Hippocampal formation (tissue), 2 donors: ENCODE measurements around the gene CAMKMT.
"Not testable (repeated sequence)": the region's sequence is repeated elsewhere in the genome, so short reads cannot be mapped to it uniquely, and the experiment has no call there.

Source experiments
- DNase-seq, 2 donors: peaks; one replicate each; lab custom pipeline; 2025; lab: John Stamatoyannopoulos, UW

CAMKMT gene

DNA sequence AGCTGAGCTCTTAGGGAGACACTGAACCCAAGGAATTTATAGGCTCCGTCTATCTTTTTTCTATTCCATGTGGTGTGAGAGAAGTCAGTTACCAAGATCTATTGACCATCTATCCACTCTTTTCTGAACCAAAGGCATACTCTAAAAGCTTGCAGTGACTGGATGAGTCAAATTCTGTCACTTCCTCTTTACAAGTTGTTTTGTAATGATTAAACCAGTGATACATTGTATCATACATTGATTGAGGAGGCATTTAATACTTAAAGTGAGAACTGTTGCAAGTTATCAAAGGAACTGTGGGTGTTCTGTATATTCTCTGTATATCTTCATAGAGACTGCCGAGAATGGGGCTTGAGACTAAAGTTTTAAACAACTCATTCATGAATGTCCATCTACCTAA is 188.8 kb downstream of the CAMKMT start:
- DNase-seq: no peak

DNA sequence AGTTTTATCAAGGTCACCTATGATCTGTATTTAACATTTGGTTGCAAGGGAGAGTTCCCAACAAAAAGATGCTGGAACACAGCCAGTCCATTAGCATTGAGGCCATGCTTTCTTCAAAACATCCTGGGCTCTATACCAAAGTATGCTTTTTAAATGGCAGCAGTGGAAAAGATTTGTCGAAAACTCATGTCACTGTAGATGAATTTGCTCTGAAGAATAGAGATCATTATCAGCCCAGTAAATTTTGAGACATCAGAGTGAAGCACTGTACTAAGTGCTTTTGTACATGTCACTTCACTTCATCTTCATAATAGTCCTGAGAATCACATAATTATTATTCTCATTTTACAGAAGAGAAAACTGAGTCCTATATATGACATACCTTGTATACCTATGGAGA is 189.8 kb downstream of the CAMKMT start:
- DNase-seq: no peak

DNA sequence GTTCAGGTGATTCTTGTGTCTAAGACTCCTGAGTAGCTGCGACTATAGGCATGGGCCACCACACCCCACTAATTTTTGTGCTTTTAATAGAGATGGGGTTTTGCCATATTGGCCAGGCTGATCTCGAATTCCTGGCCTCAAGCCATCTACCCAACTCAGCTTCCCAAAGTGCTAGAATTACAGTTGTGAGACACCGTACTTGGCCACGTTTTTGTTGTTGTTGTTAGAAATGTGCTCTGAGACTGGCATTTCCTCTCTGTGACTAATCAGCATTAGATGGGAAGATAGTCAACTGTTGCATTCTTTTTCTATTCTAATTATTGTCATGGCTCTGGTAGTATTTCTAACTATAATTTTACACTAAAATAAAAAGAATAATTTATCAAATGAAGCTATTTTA is 191.7 kb downstream of the CAMKMT start:
- DNase-seq: no peak

DNA sequence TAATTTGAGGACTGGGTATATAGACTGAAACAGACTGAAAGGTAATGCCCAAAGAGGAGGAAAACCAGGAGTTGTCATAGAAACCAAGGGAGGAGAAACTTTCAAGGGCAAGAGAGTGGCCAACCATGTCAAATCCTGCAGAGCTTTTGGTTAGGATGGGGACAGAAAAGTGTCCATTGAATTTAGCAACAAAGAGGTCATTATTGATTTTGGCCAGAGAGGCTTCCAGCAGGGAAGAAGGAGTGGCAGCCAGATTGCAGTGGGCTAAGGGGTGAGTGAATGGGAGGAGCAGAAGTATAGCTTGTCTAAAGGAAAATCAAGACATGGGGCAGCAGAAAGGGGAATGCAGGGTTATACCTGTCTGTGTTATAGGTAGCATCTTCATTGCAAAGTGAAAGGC is 194.0 kb downstream of the CAMKMT start:
- DNase-seq: no peak

DNA sequence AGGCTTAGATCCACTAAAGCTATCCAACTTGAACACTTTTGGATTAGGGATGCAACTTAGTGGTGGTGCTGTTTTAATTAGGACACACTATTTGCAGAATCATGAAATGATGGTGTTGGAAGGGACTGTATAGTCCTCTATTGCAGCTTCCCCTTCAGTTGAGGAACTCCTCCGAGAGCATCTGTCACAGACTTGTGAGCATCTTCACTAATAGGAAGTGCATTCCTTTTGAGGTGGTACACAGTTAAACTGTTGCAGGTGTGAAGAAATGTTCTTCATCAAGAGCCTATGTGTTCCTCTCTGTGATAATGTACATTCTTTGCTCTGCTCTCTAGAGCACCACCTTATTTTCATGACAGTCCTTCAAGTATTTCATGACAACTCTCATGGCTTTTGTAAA is 197.4 kb downstream of the CAMKMT start:
- DNase-seq: no peak

DNA sequence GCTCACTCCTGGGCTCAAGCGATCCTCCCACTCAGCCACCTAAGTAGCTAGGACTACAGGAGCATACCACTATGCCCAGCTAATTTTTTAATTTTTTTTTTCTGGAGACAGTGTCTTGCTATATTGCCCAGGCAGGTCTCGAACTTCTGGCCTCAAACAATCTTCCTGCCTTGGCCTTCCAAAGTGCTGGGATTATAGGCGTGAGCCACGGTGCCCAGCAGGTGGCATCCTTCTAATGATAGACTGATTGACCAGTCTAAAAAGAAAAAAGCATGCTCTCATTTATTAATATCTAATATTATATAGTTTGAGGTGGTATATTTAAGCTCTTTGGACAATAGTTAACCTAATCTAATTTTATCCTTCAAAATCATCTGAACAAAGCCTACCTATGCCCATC is 198.6 kb downstream of the CAMKMT start:
- DNase-seq: no peak

DNA sequence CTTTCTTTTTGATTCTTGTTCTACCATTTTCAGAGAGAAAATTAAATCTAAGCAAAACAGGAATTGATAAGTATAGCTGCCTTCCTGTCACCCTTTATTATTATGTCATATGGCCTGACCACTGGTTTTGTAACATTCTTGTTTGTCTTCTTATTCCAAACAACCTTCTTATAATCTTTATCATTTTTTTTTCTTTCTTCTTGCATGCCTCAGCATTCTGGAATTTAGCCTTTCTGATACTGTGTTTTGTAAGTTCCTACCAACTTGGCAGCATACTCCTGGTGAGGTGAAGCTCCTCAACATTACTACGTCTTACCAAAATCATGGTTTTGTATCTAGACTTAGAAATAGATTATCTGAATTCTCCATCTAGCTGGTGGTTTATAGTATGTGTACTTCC is 199.2 kb downstream of the CAMKMT start:
- no peak for DNase-seq

DNA sequence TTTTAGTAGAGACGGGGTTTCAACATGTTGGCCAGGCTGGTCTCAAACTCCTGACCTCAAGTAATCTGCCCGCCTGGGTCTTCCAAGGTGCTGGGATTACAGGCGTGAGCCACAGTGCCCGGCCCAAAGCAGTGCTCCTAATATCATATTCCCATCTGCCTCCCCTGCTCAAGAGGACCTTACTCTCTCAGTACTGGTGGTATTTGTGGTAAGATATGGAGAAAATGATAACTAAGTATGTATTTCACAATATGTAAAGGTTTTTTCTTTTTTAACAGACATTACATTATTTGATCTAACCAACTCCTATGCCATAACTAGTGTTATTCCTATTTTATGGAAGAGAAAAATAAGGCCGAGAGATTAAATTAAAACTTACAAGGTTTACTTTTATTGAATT is 201.0 kb downstream of the CAMKMT start:
- DNase-seq: no peak

DNA sequence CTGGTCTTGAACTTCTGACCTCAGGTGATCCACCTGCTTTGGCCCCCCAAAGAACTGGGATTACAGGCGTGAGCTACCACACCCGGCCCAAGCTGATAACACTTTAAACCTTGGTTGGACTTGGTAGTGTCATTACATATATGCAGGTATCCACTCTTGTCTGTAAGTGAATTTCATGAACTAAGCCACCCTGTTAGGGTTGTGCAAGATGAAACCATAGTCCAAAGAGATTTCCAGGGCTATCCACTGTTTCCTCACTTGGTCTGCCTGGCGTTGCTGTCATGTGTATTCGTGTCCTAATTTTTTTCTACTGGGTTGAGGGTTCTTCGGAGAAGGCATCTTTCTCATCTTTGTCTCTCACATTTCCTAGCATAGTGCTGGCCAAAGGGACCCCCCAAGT is 203.0 kb downstream of the CAMKMT start:
- DNase-seq: no peak

DNA sequence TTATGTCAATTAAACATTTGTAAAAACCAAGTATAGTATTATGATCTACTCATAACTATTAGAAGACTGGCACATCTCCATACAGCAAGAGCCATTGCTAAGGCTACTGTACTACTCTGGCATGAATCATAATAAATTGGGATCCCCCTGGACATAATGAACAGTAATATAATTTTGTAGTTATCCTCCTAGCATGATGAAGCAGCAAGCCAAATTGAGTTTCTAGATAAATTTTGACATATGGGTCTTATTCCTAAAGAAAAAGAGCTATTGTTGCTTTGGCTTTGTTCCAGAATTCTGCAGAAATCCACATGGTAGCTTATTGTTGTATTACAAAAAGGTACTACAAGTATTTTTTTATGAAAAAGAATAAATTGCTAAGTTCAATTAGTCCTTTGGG is 204.3 kb downstream of the CAMKMT start:
- no peak for DNase-seq

DNA sequence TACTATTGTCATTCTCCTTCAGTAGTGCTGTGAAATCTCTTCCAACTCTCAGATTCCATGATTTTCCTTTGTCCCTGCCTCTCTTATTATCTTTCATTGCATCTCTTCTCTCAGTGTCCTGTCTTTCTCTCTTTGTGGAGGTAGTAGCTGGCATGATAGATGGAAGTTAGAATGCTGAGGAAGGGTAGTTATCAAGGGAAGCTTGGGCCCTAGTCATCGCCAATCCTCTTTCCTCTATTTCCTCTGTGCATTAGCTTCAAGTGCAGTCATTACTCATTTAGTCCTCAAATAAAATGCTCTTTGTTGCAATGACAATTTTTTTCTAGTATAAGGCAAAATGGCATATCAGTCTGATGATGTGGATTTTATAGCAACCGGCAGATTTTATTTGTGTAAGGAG is 207.7 kb downstream of the CAMKMT start:
- no peak for DNase-seq

DNA sequence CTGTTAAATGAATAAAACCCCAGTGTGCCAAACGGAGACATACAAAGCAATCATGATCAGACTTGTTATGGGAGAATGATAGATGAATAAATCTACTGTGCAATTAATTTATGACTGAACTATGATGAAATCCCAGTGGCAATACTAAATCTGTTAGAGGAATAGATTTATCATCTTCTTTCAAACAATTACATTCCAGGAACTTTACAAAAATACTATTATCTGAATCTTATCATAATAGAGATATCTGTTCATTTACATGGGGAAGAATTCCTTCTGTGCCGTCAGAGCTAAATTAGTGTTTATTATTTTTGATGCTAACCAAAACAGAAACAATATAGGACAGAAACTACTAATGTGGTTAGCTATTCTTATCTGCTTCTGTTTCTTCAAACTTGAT is 208.5 kb downstream of the CAMKMT start:
- DNase-seq: no peak

DNA sequence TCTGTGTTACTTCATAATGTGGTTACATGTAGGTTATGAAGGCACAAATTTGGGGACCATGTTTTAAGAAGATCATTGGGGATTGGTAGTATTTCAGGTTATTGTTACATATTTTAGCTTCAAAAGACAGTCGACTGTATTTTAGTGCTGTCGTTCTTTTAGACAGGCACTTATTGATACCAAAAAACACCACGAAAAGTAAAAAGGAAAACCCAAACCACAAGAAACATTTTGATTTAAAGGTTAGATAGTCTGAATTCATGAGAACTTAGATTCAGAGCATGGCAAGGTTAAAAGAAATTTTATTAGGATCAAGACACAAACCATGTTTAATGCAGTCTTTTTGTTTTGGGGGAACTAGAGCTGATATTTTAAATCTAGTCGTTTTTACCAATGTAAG is 209.0 kb downstream of the CAMKMT start:
- DNase-seq: no peak

DNA sequence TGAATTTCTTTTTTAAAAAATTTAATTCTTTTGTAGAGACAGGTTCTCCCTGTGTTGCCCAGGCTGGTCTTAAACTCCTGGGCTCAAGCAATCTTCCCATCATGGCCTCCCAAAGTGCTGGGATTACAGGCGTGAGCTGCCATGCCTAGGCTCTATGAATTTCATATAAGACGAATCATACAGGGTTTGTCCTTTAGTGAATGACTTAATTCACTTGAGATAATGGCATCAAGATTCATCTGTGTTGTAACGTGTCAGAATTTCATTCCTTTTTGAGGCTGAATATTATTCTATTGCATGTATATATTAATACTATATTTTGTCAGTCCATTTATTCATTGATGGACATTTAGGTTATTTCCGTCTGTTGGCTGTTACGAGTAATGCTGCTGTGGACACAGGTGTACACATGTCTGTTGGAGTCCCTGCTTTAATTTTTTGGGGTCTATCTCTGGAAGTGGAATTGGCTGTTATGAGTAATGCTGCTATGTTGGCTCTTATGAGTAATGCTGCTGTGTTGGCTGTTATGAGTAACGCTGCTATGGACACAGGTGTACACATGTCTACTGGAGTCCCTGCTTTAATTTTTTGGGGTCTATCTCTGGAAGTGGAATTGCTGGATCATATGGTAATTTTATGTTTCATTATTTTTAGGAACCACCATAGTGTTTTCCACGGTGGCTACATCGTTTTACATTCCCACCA is 210.6 kb downstream of the CAMKMT start:
- no peak for DNase-seq

DNA sequence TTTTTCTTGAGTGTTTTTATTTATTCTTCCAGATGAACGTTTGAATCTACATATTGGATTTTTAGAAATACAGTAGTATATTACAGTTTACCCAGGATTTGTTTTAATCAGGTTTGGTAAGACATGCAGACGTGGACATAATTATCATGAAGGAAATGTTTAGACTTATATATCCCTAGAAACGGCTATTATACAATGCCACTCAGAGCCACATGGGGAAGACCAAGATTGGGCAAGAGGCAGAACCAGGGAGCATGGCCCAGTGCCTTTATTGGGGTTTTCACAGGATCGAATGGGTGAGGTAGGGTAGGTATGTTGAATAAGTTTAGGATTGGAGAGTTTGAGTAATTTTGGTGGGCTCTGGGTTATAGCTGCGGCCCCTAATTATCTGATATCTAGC is 212.2 kb downstream of the CAMKMT start:
- no peak for DNase-seq

DNA sequence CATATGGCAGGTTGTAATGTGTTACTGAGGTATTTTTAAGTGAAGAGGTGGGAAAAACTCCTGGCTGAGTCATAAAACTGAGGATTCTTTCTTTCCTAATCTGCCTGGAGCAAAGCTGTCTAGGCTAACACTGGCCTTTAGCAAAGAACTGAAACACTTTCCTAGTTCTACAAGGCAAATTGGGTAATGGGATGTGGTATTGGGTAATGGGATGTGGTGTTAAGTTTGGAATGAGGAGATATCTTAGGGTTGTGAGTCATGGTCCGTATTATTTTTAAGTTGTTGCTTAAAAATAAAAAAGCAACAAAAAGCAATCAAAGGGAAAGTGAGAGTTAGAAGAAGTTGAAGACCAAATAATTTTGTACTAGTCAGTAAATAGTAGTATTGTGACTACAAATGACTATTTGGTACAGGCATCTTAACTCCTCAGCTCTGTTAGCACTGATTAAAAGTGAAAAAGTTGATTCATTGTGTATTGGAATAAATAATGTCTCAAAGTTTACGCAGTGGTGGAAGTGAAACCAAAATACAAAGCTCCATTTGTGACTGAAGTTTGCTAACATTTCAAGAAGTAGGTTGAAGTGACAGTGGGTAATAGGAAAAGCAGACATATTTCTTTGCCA is 216.8 kb downstream of the CAMKMT start:
- DNase-seq: no peak

DNA sequence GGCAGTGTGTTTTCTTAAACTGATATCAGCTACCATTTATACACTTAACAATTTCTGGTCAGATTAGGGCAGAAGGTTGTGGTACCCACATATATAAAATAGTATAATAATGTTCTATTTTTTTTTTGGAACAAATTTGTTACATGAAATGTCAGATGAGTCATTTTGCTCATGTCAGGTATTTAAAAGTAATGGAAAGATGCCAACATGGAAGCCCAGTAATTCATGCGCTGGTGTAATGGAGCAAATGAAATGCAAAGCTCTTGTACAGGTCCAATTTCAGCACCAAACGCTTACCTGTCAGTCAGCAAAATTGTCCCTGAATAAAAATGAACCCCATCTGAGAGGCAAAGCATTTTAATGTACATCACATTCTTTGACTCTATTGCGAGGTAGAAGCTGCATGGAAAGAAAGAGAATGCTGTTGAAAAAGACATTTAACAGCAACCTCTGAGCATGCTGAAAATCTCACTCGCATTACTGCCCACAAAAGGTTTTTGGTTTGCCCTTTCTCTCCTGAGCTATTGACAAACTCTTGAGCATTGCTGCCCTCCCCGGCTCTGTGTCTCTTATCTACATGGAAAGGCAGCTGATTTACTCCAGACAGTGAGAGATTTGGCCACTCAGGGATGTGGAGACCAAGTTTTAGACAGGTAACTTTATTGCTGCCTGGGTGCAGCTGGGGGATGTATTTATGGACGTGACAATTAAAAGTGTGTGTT is 217.5 kb downstream of the CAMKMT start:
- DNase-seq: no peak

DNA sequence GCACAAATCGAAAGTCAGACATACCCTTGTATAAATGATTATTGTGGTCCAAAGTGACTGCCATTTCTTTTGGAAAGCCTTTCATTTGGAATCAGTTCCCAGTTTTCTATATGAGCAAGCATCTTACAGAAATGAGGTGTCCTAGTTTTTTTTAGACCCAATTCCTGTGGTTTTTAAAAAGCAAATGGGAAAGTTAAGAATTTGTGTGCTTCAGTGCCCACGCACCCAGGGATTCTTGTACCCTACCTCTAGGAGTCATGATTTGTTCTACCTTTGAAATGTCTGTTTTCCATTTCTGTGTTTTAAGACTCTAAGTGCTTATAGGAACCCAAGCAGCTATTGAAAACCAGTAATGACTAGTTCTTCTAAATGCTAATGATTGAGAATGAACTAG is 218.1 kb downstream of the CAMKMT start:
- no peak for DNase-seq

DNA sequence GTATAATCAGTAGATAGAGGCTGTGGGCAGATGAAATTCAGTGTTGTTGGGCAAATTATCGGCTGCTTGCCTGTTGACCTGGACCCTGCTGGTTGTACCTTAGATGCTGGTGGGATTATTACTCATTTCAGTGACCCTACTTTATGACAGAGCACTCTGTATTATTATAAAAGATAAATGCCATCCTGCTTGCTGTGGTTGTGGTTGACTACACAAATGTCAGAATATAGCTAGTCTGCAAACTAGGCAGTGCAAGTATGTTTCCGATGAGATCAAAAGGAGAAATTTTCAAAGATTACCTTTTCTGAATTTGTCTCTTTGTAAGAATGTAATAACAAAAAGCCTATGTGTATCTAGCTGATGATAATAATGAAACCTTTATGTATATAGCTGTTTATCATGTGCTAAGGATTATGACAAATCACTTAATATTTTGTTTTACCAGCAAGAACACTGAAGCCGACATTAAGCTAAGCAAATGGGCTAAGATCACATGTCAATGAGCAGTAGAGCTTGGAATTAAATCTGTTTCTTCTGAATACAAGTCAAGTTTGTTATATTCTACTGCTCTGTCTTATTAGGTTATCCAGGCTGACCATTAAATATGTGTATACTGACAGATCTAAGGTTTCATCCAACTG is 219.2 kb downstream of the CAMKMT start:
- no peak for DNase-seq

DNA sequence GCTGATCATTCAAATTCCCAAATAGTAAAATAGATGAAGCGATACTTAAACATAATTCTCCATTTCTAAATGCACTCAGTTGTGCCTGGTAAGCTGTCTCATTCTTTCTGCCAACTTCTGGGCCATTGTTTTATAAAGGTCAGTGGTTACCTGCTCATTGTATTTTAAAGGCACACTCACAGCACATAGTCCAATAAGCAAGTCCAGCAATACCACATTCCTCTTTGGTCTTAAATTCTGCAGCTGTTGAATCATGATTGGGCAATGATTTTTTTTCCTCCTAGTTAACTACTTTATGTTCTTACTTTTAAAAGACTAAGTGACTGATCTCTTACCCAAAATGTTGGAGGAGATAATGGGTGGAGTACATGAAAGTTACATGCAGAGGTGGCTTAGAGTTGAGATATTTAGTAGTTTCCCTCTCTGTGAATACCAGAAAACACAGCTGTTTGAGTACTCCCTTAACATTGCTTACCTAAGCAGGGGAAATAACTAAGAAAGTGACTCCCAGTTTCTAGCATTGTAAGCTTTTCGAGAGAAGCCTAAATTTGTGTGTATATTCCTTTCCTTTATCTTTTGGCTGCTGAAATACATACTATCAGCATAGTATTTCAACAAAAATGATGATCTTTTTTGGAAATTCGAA is 220.7 kb downstream of the CAMKMT start:
- no peak for DNase-seq

DNA sequence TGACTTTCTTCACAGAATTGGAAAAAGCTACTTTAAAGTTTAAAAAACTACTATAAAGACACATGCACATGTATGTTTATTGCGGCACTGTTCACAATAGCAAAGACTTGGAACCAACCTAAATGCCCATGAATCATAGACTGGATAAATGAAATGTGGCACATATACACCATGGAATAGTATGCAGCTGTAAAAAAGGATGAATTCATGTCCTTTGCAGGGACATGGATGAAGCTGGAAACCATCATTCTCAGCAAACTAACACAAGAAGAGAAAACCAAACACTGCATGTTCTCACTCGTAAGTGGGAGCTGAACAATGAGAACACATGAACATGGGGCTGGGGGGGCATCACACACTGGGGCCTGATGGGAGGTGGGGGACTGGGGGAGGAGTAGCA is 233.9 kb downstream of the CAMKMT start:
- not testable (repeated sequence) for DNase-seq

DNA sequence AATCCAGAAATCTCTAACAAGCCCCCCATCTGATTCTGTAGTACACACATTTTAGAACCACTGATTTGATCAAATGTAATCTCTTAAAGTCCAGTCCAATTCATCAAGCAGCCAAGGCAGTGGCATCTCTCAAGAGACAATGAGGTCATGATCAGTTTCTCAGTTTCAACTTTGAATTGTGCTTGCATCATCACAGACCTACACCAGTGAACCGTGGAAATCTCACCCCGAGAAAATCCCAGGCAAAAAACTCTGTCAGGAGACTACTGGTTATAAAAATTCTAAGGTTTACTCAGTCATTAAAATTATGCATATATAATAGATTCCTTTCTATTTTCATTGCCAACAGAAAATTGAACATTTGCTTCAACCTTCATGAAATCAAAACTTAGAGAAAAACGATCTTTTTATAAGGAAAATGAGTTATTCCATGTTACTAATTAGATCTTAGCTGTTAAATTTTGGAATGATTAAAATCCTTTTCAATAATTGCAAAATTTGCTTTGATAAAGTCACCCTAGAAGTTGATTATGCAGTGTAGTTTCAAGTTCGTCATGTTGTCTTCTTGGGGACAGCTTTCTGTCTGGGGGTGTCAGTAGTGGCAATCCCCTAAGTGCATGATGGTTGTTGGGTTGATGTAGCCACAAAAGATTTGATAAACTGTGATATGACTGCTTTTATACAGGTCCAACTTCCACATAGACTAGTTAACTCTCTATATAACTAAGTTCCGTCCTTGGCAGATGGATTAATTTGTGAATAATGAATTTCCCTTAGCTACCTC is 235.0 kb downstream of the CAMKMT start:
- no peak for DNase-seq
